Measurements from ENCODE around the gene RBM44.

RBM44 gene

GRCh38 chr2:237885931-237886684 lies 87.5 kb downstream of the RBM44 start:
- no peak for DNase-seq
- in situ Hi-C loops (cut with HindIII; ENCODE audit: low pct_ligation_motif_present, low sequenced_read_pairs) = no loop called here
- H3K27ac ChIP-seq = no peak overlapping the region
- H3K4me3 ChIP-seq (ENCODE audit: low read depth, low read length) = no peak overlapping the region
- no peak for TF ChIP-seq CTCF (IDR thresholded peaks at IDR 0.05; ENCODE audit: low read depth, low read length, missing control alignments)
- H3K36me3 ChIP-seq (replicated peaks) = no peaks in the 10 kb centered on the region
- H3K27me3 ChIP-seq (replicated peaks) = no peaks in the 10 kb centered on the region

DNA sequence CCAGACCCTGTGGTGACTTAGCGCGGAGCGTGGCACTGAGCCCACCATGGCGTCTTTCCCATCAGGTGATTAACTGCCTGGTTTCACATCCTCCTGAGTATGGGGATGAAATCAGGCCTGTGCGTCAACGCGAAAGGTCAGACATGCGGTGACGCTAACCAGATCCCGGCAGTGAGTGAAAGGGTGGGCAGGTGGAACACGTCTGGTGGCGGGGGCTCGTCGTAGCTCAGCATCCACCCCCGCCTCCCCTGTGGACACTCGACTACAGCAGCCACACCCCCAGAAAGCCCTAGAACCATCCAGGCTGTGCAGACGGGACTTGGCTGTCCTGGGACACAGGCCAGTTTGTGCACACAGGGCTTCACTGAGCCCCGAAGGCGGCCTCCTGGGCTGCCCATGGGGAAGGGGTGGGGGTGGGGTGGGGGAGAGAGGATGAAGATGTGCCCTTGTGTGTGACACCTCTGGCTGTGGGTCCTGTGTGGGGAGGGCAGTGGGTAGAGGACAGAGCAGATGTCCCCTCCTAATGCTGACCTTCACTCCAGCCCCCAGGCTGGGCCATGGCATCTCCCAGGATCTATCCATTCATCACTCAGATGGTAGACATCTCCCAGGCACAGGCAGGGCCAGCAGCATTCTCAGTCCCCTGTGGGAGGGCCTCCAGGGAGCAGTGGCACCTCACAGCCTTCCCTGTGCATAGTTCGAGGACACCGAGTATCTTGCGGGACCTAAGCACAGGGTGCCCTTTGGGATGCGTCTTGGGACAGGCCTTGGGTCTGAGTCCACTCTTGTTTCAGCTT lies 88.3 kb downstream of the RBM44 start:
- Histone ChIP-seq H3K4me3 (ENCODE audit: low read depth, low read length) (no peak overlapping the region), H3K27me3 (replicated peaks) (no peaks in the 10 kb centered on the region), H3K36me3 (replicated peaks) (no peaks in the 10 kb centered on the region), H3K27ac (no peak overlapping the region)
- no peak for TF ChIP-seq CTCF (IDR thresholded peaks at IDR 0.05; ENCODE audit: low read depth, low read length, missing control alignments)
- in situ Hi-C loops (cut with HindIII; ENCODE audit: low pct_ligation_motif_present, low sequenced_read_pairs) = no loop called here
- DNase-seq = no peak

DNA sequence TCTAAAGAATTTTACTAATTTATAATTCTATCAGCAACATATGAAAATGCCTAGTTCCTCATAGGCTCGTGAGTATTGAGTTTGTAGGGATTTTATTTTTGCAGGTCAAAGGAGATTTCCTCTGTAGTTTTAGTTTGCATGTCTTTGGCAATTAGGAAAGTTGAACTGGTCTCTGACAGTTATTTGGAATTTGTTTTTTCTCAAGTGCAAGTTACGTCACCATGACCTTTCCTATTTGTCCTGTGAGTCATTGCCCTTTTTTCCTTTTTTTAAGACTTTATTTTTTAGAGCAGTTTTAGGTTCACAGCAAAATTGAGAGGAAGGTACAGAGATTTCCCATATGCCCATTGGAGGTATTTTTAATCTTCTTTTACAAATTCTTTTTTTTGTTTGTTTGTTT lies 89.8 kb downstream of the RBM44 start:
- no peak for TF ChIP-seq CTCF (IDR thresholded peaks at IDR 0.05; ENCODE audit: low read depth, low read length, missing control alignments)
- H3K4me3 ChIP-seq (ENCODE audit: low read depth, low read length) = no peak overlapping the region
- H3K27me3 ChIP-seq (replicated peaks) = no peaks in the 10 kb centered on the region
- in situ Hi-C loops (cut with HindIII; ENCODE audit: low pct_ligation_motif_present, low sequenced_read_pairs) = no loop called here
- peak; percentile 14 for DNase-seq
- H3K36me3 ChIP-seq (replicated peaks) = no peaks in the 10 kb centered on the region
- no peak overlapping the region for H3K27ac ChIP-seq

- in situ Hi-C loops (cut with HindIII; ENCODE audit: low pct_ligation_motif_present, low sequenced_read_pairs) = no loop called here
- no peak overlapping the region for H3K27ac ChIP-seq
- no peaks in the 10 kb centered on the region for H3K36me3 ChIP-seq (replicated peaks)
- TF ChIP-seq CTCF (IDR thresholded peaks at IDR 0.05; ENCODE audit: low read depth, low read length, missing control alignments) = no peak
- no peak overlapping the region for H3K4me3 ChIP-seq (ENCODE audit: low read depth, low read length)
- no peaks in the 10 kb centered on the region for H3K27me3 ChIP-seq (replicated peaks)
- no peak for DNase-seq
Measured at GRCh38 chr2:237889016-237889415, 90.4 kb downstream of the RBM44 start.

DNA sequence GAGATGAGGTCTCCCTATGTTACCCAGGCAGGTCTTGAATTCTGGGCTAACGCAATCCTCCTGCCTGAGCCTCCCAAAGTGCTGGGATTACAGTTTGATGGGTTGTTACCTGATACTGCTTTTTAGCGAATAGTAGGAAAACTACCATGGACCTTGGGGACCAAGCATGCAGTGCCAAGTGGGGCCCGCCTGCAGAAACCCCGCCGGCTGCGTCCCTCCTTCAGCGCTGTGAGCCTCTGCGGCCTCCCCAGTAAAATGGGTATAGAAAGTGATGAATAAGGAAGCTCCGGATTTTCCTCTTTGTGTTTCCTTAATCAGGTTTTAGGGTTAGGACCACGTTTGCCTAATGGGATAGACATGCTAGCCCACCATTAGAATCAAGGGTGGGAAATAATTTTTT lies 91.2 kb downstream of the RBM44 start:
- no peak overlapping the region for H3K27ac ChIP-seq
- in situ Hi-C loops (cut with HindIII; ENCODE audit: low pct_ligation_motif_present, low sequenced_read_pairs) = no loop called here
- TF ChIP-seq CTCF (IDR thresholded peaks at IDR 0.05; ENCODE audit: low read depth, low read length, missing control alignments) = no peak

More for the DNA sequence above, 91.2 kb downstream of the RBM44 start:
- H3K4me3 ChIP-seq (ENCODE audit: low read depth, low read length) = no peak overlapping the region
- no peaks in the 10 kb centered on the region for H3K36me3 ChIP-seq (replicated peaks)
- no peaks in the 10 kb centered on the region for H3K27me3 ChIP-seq (replicated peaks)
- DNase-seq = no peak
